ENCODE data around the gene TIAM1.

The TIAM1 gene

GRCh38 chr21:31358158-31358557 is 14.1 kb upstream of the TIAM1 start:
- no peak for DNase-seq (ENCODE audit: low read depth)

GRCh38 chr21:31356440-31356839 is 12.4 kb upstream of the TIAM1 start:
- TF ChIP-seq CTCF (conservative IDR thresholded peaks at IDR 0.05; ENCODE audit: control insufficient read depth, insufficient read depth, low read depth, low read length), result no peak
- no peak for DNase-seq (ENCODE audit: low read depth)
- H3K4me3 ChIP-seq (ENCODE audit: control insufficient read depth, low read depth, low read length), result no peak overlapping the region

More at GRCh38 chr21:31358158-31358557, 14.1 kb upstream of the TIAM1 start:
- no peak for TF ChIP-seq CTCF (conservative IDR thresholded peaks at IDR 0.05; ENCODE audit: control insufficient read depth, insufficient read depth, low read depth, low read length)
- no peak overlapping the region for H3K4me3 ChIP-seq (ENCODE audit: control insufficient read depth, low read depth, low read length)

GRCh38 chr21:31354604-31355443 is 10.8 kb upstream of the TIAM1 start:
- peak; percentile 96 for DNase-seq (ENCODE audit: low read depth)

GRCh38 chr21:31354122-31354521 is 10.1 kb upstream of the TIAM1 start:
- TF ChIP-seq CTCF (conservative IDR thresholded peaks at IDR 0.05; ENCODE audit: control insufficient read depth, insufficient read depth, low read depth, low read length), result no peak
- H3K4me3 ChIP-seq (ENCODE audit: control insufficient read depth, low read depth, low read length), result no peak overlapping the region
- peak; percentile 15 for DNase-seq (ENCODE audit: low read depth)

More at GRCh38 chr21:31354604-31355443, 10.8 kb upstream of the TIAM1 start:
- H3K4me3 ChIP-seq (ENCODE audit: control insufficient read depth, low read depth, low read length), result no peak overlapping the region
- TF ChIP-seq CTCF (conservative IDR thresholded peaks at IDR 0.05; ENCODE audit: control insufficient read depth, insufficient read depth, low read depth, low read length), result no peak

- TF ChIP-seq CTCF (conservative IDR thresholded peaks at IDR 0.05; ENCODE audit: control insufficient read depth, insufficient read depth, low read depth, low read length), result no peak
- no peak for DNase-seq (ENCODE audit: low read depth)
- no peak overlapping the region for H3K4me3 ChIP-seq (ENCODE audit: control insufficient read depth, low read depth, low read length)
Measured at GRCh38 chr21:31352836-31353235, 8.8 kb upstream of the TIAM1 start.

- no peak for TF ChIP-seq CTCF (conservative IDR thresholded peaks at IDR 0.05; ENCODE audit: control insufficient read depth, insufficient read depth, low read depth, low read length)
- H3K4me3 ChIP-seq (ENCODE audit: control insufficient read depth, low read depth, low read length), result no peak overlapping the region
- peak; percentile 11 for DNase-seq (ENCODE audit: low read depth)
Measured at GRCh38 chr21:31351960-31352359, 7.9 kb upstream of the TIAM1 start.
